NK-92 (cell line): ENCODE data around the gene EHD4.

ENCODE experiments used
- DNase-seq: peaks from one replicate; lab custom pipeline; 2025; ENCODE audit not compliant: unreplicated experiment; lab: John Stamatoyannopoulos, UW

The EHD4 gene

GRCh38 chr15:41958002-41958420 is 14.3 kb downstream of the EHD4 start:
- no peak for DNase-seq

- no peak for DNase-seq
Observed at GRCh38 chr15:41957021-41957897, 15.1 kb downstream of the EHD4 start.

- no peak for DNase-seq
Observed at GRCh38 chr15:41955807-41956525, 16.4 kb downstream of the EHD4 start.

- no peak for DNase-seq
Observed at GRCh38 chr15:41955100-41955499, 17.3 kb downstream of the EHD4 start.

DNA sequence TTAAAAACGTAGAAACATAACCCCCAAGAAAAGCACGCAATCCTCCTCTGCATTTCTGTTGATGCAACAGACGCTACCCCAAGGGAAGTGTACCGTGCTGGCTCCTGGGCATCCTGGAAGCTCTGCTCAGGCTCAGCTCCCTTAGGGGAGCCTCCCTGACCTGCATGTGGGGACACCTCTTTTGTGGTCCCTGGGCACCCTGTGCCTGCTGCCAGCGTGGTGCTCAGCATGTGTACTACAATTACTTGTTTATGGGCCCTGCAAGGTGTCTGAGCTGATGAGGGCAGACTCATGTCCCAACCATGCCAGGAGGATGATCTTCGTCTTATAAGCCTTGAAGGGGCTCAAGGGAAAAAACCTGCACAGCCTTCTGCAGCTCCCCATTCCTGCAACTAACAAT is 18.3 kb downstream of the EHD4 start:
- no peak for DNase-seq

GRCh38 chr15:41952013-41952563 is 20.3 kb downstream of the EHD4 start:
- DNase-seq, result no peak

DNA sequence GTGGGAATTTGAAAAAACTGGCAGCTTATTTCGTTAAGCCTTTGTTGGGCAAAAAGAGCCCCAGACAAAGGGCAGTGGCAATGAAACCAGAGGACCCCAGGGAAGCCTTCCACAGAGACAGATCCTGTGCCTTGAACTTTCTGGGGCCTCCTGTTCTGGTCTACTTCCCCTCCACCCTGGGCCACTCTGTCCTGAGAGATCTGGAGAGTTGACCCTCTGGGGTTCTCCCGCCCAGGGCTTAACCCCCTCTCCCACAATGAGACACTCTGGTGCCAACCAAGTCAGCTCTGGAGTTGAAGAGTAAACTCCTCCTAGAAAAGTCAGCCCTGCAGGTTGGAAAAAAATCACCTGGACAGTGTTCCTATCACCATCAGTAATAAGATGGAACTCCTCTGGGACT is 20.8 kb downstream of the EHD4 start:
- no peak for DNase-seq

GRCh38 chr15:41950489-41950888 is 21.9 kb downstream of the EHD4 start:
- no peak for DNase-seq

DNA sequence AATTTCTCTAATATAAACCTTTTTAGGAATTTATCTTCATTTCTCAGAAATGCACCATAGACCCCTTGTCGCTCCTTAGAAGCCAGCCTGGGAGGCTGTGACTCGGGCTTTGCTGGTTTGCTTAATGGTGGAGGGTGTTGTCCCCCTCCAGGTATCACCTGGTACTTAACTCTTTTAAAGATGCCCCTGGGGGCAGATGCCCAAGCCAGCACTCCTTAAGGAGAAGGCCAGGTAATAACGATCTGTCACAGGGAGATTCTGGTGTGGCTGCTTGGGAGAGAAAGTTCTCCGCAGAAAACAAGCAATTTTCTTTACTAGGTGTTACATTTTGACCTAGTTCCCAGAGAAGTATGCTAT is 22.3 kb downstream of the EHD4 start:
- DNase-seq, result no peak

GRCh38 chr15:41949401-41950126 is 22.8 kb downstream of the EHD4 start:
- no peak for DNase-seq

- no peak for DNase-seq
Observed at GRCh38 chr15:41948490-41948889, 23.9 kb downstream of the EHD4 start.

DNA sequence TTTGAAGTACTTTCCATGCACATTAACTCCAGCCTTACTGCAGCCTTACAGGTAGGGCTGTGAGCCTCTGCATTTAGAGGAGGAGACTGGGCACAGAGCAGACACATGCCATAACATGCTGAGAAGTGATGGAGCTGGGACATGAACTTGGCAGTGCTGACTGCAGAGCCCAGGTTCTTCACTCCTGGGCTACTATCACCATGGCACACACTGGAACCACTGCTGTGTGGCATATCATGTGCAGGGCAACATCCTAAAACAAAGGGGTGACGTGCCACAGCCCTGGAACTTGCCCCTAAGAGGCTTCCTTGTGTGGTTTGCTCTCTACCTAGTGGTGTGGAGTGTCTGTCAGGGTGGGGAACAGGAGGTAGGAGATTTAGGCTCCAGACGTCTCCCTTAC is 25.4 kb downstream of the EHD4 start:
- DNase-seq, result no peak

DNA sequence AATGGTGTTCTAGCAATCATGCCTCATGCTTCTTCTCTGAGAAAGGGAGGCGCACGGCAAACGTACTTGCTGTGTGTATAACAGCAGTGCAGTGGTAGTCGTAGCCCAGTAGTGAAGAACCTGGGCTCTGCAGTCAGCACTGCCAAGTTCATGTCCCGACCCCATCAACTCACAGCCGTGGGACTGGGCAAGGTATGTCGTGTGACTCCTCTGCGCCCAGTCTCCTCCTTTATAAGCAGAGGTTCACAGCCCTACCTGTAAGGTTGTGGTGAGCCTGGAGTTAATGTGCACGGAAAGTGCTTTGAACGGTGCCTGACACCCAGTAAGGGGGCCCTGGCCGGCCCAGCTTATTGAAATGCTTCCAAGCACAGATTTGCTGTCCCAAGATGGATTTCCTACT is 26.6 kb downstream of the EHD4 start:
- DNase-seq, result no peak

GRCh38 chr15:41945221-41945620 is 27.1 kb downstream of the EHD4 start:
- no peak for DNase-seq

- DNase-seq, result no peak
Observed at GRCh38 chr15:41944313-41944940, 27.9 kb downstream of the EHD4 start.

GRCh38 chr15:41943543-41944312 is 28.6 kb downstream of the EHD4 start:
- no peak for DNase-seq

- DNase-seq, result no peak
Observed at GRCh38 chr15:41942886-41943285, 29.5 kb downstream of the EHD4 start.

- no peak for DNase-seq
Observed at GRCh38 chr15:41941644-41942415, 30.5 kb downstream of the EHD4 start.

GRCh38 chr15:41940441-41940857 is 31.9 kb downstream of the EHD4 start:
- DNase-seq, result no peak
